Activated T-cell treated with anti-CD3 and anti-CD28 coated beads for 48 hours (primary cell): Measurements from ENCODE around the gene POLRMT.
"Not testable (repeated sequence)": the region's sequence is repeated elsewhere in the genome, so short reads cannot be mapped to it uniquely, and the experiment has no call there.

Source experiments
- DNase-seq: peaks from one replicate; pipeline ENCODE4 v3.0.0-alpha.2; 2020; ENCODE audit warnings: low read depth

POLRMT gene

DNA sequence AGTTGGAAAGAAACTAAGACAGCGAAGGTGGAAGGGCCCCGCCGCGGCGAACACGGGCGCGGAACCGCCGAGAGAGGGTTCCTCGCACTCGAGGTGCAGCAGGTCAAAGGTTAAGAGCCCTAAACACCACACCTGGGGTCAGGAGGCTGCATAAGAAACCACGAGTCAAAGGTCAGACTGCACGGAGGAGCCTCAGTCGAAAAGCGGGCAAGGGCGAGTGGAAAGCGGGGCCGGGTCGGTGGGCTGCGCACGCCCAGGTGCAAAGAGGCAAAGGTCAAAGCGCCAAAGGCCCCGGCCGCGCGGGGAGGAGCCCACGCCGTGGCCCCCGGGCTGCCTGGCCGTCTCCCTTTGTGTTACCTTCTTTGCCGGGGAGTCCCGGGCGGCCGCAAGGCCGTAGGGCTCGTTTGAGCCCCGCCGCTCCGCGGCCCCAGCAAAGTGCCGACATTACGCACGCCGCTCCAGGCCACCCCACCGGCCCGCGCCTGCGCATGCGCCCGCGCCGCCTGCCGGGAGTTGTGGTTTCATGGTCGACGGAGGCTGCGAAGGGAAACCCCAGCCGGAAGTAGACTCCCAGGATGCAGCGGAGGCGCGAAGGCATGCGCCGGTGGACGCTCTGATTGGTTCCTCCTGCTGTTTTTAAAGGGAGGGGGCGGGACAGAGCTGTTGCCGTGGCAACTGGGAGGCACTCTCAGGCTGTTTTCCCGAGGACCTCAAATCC, at the start of gene POLRMT:
Gene POLRMT, minus strand, starts transcription at position 470 of the 718 bp plus-strand sequence. Its CDS starts 25 bp downstream, at position 445.
- peak; percentile 97 for DNase-seq

DNA sequence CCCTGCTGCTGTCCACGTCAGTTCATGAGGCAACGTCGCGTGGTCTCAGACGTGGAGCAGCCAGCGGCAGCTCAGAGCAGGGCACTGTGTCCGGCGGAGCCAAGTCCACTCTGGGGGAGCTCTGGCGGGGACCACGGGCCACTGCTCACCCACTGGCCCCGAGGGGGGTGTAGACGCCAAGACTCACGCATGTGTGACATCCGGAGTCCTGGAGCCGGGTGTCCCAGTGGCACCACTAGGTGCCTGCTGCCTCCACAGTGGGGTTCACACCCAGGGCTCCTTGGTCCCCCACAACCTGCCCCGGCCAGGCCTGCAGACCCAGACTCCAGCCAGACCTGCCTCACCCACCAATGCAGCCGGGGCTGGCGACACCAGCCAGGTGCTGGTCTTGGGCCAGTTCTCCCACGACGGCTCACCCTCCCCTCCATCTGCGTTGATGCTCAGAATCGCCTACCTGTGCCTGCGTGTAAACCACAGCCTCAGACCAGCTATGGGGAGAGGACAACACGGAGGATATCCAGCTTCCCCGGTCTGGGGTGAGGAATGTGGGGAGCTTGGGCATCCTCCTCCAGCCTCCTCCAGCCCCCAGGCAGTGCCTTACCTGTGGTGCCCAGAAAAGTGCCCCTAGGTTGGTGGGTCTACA, 49.5 kb upstream of the POLRMT start:
- no peak for DNase-seq

DNA sequence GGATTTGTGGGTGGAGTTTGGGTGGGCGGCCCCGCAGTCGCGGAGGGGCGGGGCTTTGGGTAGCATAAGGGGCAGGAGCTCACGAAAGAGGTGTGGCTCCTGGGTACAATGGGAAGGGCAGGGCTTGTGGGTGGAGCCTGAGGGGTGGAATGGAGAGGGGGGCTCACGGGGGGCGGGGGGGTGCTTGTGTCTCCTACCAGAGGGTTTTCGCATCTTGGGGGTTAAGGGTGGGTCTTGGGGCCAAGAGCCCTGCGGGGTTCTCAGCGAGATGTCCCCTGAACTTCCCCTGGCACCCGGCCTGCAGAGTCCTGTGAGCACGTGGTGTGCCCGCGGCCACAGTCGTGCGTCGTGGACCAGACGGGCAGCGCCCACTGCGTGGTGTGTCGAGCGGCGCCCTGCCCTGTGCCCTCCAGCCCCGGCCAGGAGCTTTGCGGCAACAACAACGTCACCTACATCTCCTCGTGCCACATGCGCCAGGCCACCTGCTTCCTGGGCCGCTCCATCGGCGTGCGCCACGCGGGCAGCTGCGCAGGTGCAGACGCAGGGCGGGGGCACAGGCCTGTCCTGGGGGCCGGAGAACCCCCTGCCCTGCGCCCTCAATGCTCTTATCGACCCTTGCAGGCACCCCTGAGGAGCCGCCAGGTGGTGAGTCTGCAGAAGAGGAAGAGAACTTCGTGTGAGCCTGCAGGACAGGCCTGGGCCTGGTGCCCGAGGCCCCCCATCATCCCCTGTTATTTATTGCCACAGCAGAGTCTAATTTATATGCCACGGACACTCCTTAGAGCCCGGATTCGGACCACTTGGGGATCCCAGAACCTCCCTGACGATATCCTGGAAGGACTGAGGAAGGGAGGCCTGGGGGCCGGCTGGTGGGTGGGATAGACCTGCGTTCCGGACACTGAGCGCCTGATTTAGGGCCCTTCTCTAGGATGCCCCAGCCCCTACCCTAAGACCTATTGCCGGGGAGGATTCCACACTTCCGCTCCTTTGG, 48.0 kb upstream of the POLRMT start:
- no peak for DNase-seq

DNA sequence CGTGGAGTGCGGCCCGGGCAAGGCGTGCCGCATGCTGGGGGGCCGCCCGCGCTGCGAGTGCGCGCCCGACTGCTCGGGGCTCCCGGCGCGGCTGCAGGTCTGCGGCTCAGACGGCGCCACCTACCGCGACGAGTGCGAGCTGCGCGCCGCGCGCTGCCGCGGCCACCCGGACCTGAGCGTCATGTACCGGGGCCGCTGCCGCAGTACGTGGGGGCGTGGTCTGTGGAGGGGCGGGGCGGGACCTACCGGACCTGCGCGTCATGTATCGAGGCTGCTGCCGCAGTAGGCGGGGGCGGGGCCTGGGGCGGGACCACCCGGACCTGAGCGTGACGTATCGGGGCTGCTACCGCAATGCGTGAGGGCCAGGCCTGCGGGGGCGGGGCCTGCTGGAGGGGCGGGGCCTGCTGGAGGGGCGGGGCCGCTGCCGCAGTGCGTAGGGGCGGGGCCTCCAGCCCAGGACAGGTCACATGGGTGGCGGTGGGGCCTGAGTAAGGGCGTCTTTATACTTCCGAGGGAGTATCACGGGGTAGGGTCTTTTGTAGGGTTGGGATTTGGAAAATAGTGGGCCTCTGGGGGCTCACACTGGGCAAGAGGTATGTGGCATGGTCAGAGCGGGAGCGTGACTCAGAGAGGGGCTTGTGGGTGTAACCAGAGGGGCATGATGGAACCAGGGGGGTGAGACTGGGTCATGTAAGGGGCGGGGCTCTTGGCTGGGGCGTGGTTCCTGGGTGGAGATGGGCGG, 47.1 kb upstream of the POLRMT start:
- peak; percentile 100 for DNase-seq

DNA sequence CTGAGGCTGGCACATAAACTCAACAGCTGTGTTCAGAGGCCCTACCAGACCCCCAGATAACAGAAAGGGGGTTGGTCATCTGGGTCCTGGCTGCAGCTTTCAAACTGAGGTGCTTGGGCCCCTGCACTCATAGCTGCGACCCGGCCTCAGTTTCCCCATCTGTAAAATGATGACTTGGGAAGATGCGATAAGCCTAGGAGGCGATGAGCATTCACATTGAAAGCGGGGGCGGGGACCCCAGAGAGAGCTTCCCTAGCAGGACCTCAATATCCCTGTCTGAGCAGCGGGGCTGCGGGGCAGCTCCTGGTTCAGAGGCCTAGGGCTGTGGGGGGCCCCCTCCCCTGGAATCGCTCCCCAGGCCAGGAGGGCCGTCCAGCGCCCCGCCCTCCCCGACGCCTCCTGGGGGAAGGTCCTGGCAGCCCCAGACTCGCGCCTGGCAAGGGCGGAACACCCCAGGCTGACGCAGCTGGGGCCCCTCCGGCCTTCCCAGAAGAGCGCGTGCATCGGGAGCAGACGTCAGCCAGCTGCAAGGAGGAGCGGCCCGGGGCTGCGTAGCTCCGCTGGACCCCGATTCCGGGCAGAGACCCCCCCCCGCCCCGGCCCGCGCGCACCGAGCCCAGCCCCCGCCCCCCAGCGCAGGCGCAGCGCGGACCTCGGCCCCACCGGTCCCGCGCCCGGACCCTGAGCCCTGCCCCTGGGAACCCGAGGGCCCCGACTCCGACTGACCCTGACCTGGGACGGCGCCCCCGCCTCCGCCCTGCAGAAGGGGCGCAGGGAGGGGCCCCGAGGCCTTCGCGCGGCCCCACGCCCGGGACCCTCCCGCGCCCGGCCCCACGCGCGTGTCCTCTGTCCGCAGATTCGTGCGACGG, 46.3 kb upstream of the POLRMT start:
- peak; percentile 41 for DNase-seq

DNA sequence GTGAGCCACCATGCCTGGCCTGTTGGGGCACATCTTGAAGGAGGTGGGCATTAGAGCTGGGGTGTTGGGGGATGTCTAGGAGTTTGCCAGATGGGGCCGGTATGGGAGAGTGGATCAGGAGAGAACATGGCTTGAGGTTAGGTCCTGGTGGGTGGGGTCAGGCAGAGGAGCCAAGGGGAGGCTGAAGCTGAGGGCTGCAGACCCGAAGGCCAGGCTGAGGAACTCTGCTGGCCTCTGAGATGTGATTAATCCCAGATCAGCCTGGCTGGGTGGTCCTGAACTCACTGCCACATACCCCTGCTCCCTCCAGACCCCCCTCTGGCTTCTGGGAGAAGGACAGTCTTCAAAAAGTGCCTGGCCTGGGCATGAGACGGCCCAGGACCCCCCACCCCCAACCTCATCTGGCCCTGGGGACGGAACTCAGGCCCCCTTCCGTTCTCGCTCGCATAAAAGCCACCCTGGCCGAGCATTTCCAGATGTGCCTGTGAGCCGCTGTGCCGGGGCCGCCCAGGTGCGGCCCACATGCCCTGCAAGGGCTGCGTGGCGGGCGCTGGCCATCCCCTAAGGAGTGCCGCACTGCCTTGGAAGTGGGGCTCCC, 45.6 kb upstream of the POLRMT start:
- DNase-seq, result no peak

DNA sequence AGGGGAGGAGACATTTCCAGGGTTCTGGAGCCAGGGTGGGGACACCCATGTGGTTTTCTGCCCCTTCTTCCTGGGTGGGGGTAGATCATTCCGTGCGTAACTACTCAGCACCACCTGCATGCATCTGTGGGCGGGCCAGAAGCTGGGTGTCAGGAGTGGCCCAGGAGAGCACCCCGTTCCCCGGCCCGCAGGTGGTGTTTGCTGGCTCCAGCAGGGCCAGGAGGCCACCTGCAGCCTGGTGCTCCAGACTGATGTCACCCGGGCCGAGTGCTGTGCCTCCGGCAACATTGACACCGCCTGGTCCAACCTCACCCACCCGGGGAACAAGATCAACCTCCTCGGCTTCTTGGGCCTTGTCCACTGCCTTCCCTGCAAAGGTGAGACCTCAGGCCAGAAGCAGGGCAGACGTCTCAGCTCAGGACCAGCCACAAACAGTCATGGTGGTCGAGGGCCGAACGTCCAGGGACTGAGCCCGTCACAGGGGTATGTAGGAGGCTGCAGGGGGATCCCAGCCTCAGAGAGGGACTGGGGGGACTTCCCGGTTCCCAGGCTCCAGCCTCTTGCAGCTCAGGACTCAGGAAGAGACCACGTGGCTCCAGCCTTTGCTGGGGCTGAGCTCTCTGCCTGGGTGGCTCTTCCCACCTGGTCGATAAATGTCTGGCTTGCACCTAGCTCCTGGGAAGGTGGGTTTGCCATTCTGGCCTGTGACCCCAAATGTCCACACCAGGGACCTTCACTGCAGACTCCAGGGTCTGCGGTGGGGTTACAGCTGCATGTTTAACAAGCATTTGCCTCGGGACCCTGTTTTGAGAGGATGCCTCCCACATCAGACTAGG, 44.5 kb upstream of the POLRMT start:
- no peak for DNase-seq

DNA sequence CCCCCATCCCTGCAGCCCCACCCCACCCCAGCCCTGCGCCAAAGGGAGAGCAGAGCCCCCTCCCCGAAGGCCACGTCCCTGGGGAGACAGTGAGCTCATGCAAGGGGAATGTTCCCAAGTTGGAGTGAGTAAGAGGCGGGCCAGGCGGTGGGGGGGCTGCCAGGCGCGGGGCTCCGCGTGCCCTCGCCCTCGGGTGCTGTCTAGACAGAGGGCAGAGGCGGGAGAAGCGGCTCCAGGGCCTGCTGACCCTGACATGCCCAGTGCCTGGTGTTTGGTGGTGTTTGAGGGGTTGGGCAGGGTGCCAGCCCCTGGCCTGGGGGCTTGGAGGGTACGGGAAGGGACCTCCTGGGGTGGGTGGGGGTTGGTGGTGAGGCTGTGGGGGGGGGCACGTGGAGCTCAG, 43.9 kb upstream of the POLRMT start:
- no peak for DNase-seq

DNA sequence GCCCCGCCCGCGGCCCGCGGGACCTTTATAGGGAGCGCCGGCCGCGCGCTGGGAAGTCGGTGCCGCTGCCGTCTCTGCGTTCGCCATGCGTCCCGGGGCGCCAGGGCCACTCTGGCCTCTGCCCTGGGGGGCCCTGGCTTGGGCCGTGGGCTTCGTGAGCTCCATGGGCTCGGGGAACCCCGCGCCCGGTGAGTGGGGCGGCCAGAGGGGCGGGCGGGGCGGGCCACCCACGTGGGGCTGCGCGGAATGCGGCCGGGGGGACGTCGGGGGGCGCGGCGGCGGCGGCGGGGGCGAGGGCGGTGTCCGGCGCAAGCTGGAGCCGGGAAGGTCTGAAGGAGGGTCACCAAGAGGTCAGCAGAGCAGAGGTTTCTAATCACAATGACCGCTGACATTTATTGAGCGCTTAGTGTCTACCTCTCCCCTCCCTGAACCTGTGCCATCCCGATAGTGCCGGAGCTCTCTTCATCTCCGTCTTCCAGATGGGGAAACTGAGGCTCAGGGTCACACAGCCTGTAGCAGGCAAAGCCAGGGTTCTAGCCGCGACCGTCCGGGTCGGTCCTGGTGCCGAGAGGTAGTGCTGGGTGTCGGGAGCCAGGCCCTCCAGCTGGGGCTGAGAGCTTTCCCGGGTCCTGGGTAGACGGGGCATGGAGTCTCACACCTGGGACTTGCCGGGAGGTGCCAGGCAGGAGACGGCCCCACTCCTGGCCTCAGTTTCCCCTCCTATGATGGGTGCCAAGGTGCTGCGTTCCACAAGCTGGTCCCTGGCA, 43.2 kb upstream of the POLRMT start, which contains the start of gene FSTL3:
Gene FSTL3, plus strand, starts transcription at position 54 of the 767 bp plus-strand sequence. Its CDS starts 32 bp downstream, at position 86.
- DNase-seq, result no peak

DNA sequence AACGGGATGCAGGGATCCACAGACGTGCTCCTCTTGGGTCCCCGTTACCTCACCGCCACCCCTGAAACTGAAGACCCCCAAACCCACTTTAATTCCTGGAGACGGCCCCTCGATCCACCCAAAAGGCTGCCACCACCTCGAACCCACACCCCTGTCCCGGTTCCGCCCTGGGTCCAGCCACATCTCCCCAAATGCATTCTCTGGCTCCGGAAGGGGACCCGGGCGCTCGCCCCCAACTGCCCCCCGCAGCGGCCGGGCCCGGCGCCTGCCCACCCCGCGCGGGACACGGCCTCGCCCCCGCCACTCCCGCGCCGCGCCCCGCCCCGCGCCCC, 42.6 kb upstream of the POLRMT start:
- no peak for DNase-seq

DNA sequence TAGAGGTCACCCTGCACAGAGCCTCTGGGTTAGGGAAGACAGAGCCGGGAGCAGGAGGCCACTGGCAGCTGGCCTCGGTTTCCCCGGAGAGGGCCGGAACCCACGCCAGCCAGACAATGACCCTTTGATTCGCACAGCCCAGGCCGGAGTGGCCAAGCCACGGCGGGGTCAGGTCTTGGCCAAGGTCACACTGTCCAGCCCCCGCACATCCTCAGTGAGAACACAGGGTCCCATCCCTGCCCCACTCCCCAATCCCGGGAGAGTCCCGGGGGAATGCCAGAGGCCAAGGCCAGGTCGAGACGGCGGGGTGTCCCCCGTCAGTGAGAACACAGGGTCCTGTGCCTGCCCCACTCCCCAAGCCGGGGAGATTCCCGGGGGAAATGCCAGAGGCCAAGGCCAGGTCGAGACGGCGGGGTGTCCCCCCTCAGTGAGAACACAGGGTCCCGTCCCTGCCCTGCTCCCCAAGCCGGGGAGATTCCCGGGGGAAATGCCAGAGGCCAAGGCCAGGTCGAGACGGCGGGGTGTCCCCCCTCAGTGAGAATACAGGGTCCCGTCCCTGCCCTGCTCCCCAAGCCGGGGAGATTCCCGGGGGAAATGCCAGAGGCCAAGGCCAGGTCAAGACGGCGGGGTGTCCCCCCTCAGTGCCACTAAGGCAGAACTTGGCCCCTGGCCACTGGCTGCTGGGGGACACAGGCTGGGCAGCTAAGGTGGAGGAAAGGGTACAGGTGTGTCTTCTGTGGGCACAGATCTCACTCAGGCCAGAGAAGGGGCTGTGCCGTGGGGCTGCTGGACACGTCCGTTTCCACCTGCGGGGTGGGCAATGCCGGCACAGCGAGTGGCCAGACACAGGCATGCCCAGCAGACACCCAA, 41.2 kb upstream of the POLRMT start:
- DNase-seq, result no peak

DNA sequence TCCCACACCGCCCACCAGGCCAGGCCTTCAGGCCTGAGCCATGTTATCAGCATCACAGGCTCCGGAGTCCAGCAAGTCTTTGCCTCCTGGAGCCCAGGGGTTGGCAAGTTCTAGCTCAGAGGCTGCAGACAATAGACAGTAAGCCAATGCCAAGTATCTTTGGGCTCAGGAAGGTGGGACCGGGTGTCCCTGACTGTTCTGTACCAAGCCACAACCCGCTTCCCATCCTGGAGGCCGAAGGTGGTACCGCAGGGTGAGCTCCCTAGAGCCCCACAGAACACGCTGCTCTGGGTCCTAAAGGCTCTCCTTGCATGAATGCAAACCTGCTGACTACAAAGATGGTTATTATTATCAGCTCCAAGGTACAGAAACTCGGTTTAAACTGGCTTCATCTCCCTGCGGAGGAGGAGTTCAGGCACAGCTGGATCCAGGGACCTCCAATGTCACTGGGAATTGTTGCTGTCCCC, 37.3 kb upstream of the POLRMT start:
- no peak for DNase-seq

DNA sequence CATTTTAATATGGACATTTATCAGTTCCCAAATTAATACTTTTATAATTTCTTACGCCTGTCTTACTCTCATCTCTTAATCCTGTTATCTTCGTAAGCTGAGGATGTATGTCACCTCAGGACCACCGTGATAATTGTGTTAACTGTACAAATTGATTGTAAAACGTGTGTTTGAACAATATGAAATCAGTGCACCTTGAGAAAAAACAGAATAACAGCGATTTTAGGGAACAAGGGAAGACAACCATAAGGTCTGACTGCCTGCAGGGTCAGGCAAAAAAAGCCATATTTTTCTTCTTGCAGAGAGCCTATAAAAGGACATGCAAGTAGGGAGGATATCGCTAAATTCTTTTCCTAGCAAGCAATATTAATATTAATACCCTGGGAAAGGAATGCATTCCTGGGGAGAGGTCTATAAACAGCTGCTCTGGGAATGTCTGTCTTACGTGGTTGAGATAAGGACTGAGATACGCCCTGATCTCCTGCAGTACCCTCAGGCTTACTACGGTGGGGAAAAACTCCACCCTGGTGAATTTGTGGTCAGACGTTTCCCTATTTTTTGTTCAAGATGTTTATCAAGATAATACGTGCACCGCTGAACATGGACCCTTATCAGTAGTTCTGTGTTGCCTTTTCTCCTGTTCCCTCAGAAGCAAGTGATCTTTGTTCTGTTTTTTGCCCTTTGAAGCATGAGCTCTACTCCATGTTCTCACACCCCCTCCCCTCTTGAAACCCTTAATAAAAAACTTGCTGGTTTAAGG, 35.5 kb upstream of the POLRMT start:
- DNase-seq, result not testable (repeated sequence)

DNA sequence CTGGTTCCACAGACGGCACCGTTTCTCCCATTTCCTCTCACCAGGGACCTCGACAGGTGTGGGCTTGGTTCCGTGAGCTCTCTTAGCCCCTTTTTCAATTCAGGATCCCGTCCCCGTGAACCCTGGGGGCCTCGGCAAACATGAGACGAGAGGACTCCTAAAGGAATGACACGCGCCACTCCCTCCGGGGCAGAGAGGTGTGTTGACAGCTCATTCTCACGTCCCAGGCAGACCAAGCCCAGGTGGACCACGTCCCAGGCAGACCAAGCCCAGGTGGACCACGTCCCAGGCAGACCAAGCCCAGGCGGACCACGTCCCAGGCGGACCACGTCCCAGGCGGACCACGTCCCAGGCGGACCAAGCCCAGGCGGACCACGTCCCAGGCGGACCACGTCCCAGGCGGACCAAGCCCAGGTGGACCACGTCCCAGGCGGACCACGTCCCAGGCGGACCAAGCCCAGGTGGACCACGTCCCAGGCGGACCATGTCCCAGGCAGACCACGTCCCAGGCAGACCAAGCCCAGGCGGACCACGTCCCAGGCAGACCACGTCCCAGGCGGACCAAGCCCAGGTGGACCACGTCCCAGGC, 33.7 kb upstream of the POLRMT start:
- DNase-seq, result not testable (repeated sequence)

DNA sequence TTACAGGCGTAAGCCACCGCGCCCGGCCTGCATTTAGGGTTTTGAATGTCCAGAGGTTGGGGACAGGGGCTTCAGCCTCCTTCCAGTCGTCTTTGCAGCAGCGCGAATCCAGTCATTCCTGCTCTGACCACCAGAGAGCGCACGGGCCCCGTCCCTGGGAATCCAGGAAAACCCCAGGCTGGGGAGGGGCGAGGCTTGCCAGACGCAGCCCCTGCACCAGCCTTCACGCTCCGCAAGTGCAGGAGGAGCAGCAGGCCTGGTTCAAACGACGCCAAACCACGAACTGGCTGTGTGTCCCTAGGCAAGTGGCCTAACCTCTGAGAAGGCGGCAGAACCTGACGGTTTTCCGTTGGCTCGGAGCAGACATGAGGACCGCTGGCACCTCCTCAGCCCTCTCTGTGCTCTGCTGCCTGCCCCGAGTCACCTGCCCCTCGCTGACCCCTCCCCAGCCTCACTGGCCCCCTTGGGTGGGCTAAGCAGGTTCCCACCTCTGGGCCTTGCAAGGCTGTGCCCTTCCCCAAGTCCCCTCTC, 31.6 kb upstream of the POLRMT start:
- DNase-seq, result peak; percentile 81

DNA sequence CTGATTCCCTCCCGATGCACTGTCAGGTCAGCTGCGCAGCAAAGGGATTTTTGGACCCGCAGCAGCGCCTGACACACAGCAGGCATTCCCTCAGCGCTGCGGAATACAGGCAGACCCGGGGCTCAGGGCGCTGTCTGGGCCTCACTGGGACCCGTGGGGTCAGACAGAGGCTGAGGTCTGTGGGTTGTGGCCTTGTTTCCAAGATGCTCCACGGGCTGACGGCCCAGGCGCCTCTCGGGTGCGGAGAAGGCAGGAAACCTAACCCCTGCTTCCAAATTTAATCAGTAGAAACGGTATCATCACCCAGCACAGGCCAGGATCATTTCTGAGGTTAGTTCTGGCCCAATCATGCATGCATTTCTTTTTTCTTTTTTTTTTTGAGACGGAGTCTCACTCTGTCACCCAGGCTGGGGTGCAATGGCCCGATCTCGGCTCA, 30.4 kb upstream of the POLRMT start:
- no peak for DNase-seq
